Ishikawa (cell line): Measurements from ENCODE around the gene PSMG4.

Experiments
- CEBPB ChIP-seq: IDR thresholded peaks from 2 replicates; pipeline ENCODE4 v1.6.1; 2012
- CREB1 ChIP-seq: IDR thresholded peaks from 2 replicates; pipeline ENCODE4 v1.6.1; 2012; ENCODE audit warnings: low read depth
- EGR1 ChIP-seq: IDR thresholded peaks from 2 replicates; pipeline ENCODE4 v1.6.1; 2012
- EP300 ChIP-seq: IDR thresholded peaks from 2 replicates; pipeline ENCODE4 v1.6.1; 2012; ENCODE audit warnings: borderline replicate concordance
- FOXM1 ChIP-seq: IDR thresholded peaks from 2 replicates; pipeline ENCODE4 v1.6.1; 2012; ENCODE audit warnings: low read depth, borderline replicate concordance
- RAD21 ChIP-seq: IDR thresholded peaks from 2 replicates; pipeline ENCODE4 v1.6.1; 2012; ENCODE audit warnings: low read depth
- TAF1 ChIP-seq: IDR thresholded peaks from 2 replicates; pipeline ENCODE4 v1.6.1; 2012; ENCODE audit warnings: low read depth, mild to moderate bottlenecking
- TCF12 ChIP-seq: IDR thresholded peaks from 2 replicates; pipeline ENCODE4 v1.6.1; 2012; ENCODE audit warnings: low read depth
- TEAD4 ChIP-seq: IDR thresholded peaks from 2 replicates; pipeline ENCODE4 v1.6.1; 2012
- YY1 ChIP-seq: IDR thresholded peaks from 2 replicates; pipeline ENCODE4 v1.6.1; 2012; ENCODE audit warnings: low read depth
- ZBTB7A ChIP-seq: IDR thresholded peaks from 2 replicates; pipeline ENCODE4 v1.6.1; 2012; ENCODE audit warnings: low read depth
- TF ChIP-seq, protein P1 (sequence below): IDR thresholded peaks from 2 replicates; pipeline ENCODE4 v1.6.1; 2012
- TF ChIP-seq, protein P2 (sequence below): IDR thresholded peaks from 2 replicates; pipeline ENCODE4 v1.6.1; 2012
- TF ChIP-seq, protein P3 (sequence below): IDR thresholded peaks from 2 replicates; pipeline ENCODE4 v1.6.1; 2012; ENCODE audit warnings: low read depth, mild to moderate bottlenecking

DNA sequence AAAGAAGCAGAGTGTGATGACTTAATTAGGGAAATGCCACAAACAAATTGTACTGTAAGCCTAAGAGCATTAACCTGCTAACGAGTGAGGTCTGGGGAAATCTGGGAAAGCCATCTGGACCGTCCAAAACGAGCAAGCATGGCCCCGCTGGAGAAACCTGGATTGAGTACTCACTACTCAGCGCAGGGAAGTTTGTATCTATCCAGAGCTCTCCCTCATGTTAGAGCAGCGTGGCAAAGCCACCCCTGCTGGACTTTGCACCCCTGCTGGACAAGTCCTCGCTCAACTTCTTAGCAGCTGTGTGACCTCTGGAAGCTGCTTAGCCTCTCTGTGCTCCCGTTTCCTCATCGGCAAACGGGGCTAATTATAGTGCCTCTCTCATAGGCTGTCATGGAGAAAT, 37.3 kb downstream of the PSMG4 start:
- TF ChIP-seq CREB1, result no peak
- no peak for TF ChIP-seq CEBPB
- TF ChIP-seq, protein P1, sequence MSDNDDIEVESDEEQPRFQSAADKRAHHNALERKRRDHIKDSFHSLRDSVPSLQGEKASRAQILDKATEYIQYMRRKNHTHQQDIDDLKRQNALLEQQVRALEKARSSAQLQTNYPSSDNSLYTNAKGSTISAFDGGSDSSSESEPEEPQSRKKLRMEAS, result no peak
- TF ChIP-seq EP300, result no peak
- TF ChIP-seq FOXM1, result no peak
- TF ChIP-seq, protein P2, sequence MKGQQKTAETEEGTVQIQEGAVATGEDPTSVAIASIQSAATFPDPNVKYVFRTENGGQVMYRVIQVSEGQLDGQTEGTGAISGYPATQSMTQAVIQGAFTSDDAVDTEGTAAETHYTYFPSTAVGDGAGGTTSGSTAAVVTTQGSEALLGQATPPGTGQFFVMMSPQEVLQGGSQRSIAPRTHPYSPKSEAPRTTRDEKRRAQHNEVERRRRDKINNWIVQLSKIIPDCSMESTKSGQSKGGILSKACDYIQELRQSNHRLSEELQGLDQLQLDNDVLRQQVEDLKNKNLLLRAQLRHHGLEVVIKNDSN, result no peak
- no peak for TF ChIP-seq TEAD4
- TF ChIP-seq EGR1, result no peak
- TF ChIP-seq TCF12, result no peak
- no peak for TF ChIP-seq TAF1
- TF ChIP-seq, protein P3, sequence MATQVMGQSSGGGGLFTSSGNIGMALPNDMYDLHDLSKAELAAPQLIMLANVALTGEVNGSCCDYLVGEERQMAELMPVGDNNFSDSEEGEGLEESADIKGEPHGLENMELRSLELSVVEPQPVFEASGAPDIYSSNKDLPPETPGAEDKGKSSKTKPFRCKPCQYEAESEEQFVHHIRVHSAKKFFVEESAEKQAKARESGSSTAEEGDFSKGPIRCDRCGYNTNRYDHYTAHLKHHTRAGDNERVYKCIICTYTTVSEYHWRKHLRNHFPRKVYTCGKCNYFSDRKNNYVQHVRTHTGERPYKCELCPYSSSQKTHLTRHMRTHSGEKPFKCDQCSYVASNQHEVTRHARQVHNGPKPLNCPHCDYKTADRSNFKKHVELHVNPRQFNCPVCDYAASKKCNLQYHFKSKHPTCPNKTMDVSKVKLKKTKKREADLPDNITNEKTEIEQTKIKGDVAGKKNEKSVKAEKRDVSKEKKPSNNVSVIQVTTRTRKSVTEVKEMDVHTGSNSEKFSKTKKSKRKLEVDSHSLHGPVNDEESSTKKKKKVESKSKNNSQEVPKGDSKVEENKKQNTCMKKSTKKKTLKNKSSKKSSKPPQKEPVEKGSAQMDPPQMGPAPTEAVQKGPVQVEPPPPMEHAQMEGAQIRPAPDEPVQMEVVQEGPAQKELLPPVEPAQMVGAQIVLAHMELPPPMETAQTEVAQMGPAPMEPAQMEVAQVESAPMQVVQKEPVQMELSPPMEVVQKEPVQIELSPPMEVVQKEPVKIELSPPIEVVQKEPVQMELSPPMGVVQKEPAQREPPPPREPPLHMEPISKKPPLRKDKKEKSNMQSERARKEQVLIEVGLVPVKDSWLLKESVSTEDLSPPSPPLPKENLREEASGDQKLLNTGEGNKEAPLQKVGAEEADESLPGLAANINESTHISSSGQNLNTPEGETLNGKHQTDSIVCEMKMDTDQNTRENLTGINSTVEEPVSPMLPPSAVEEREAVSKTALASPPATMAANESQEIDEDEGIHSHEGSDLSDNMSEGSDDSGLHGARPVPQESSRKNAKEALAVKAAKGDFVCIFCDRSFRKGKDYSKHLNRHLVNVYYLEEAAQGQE, result no peak
- TF ChIP-seq YY1, result no peak
- TF ChIP-seq RAD21, result no peak
- TF ChIP-seq ZBTB7A, result no peak
